Measurements from ENCODE around the gene ZNF143. TPM values are rescaled to one million over a fixed set of nuclear protein-coding genes. Genes with fewer than 3 reads are reported as not detected.

ZNF143 gene
- total RNA-seq, 1 experiment from 2014 or later = 29.2 TPM

GRCh38 chr11:9568854-9569587 is 108.2 kb downstream of the ZNF143 start:
- H3K27me3 Mint-ChIP-seq (ENCODE audit: low read depth) = no peaks in the 10 kb centered on the region
- TF ChIP-seq CTCF (conservative IDR thresholded peaks at IDR 0.05) = no peak
- no peak overlapping the region for H3K4me2 ChIP-seq (ENCODE audit: insufficient read depth, insufficient read length, low read length)
- H2BK5ac ChIP-seq (ENCODE audit: insufficient read length, low read length) = peak overlapping the region; percentile 18
- no peaks in the 10 kb centered on the region for H3K27me3 ChIP-seq (ENCODE audit: insufficient read depth, low read length)
- peak overlapping the region; percentile 71 for H3T11ph ChIP-seq (ENCODE audit: low read length)
- H3K4ac ChIP-seq (ENCODE audit: low read depth, low read length) = no peak overlapping the region; the same call in 1 of the 2 replicates
- H3K23ac ChIP-seq (ENCODE audit: insufficient read length, low read depth, low read length) = no peak overlapping the region
- H3K36me3 Mint-ChIP-seq (ENCODE audit: insufficient read depth in 1 of 3, low read depth in 3 of 3) = peaks cover 0 to 2% (median 1%) of the 10 kb centered on the region in 3 experiments; a peak in 3 of 7 replicates
- no peak overlapping the region for H3K56ac ChIP-seq (ENCODE audit: insufficient read length, low read depth, low read length)
- no CpG with 5 or more reads among the region's 7 CpGs for WGBS (ENCODE audit: extremely low coverage, insufficient read length, low lambda C conversion rate)
- no peak overlapping the region for H2AFZ ChIP-seq (ENCODE audit: low read length)
- peak overlapping the region; percentile 96 to 97 (median 96) for H3K27ac Mint-ChIP-seq
- no peak overlapping the region for H4K5ac ChIP-seq (ENCODE audit: insufficient read length, low read depth, low read length)
- peak overlapping the region; percentile 33; the same call in 1 of the 2 replicates for H3K14ac ChIP-seq (ENCODE audit: insufficient read depth, low read length)
- H3K9me3 Mint-ChIP-seq = no peaks in the 10 kb centered on the region
- H3K9ac ChIP-seq (ENCODE audit: extremely low read depth, insufficient read length, low read length) = peak overlapping the region; percentile 17
- H4K91ac ChIP-seq (ENCODE audit: insufficient read length, low read depth, low read length) = no peak overlapping the region
- no peaks in the 10 kb centered on the region for H3K79me1 ChIP-seq (ENCODE audit: insufficient read depth, low read depth, low read length, poor library complexity, severe bottlenecking)
- peak overlapping the region; percentile 93 for H3K18ac ChIP-seq (ENCODE audit: insufficient read length, low read depth, low read length)
- peak overlapping the region; percentile 95 for H2BK20ac ChIP-seq (ENCODE audit: low read depth, low read length, poor library complexity, severe bottlenecking)
- H4K8ac ChIP-seq (replicated peaks; ENCODE audit: insufficient read length, low read depth, low read length) = no peak overlapping the region
- peaks cover 8% of the 10 kb centered on the region; the same call in 1 of the 2 replicates for H3K4me1 ChIP-seq (ENCODE audit: insufficient read depth, low read length)
- no peak overlapping the region for H2AK5ac ChIP-seq (ENCODE audit: insufficient read length, low read length)
- peak; percentile 71 for DNase-seq
- H3K4me3 Mint-ChIP-seq = peak overlapping the region; percentile 18 to 62; a peak in 4 of 5 replicates
- no peak overlapping the region for H2BK12ac ChIP-seq (ENCODE audit: insufficient read length, low read depth, low read length)
- H3K79me2 ChIP-seq (ENCODE audit: insufficient read depth, low read length) = no peaks in the 10 kb centered on the region
- no peaks in the 10 kb centered on the region for H4K20me1 ChIP-seq (ENCODE audit: control insufficient read depth, insufficient read depth, insufficient read length)
- peaks cover 8% of the 10 kb centered on the region for H3K23me2 ChIP-seq (ENCODE audit: insufficient read length, low read depth, low read length, poor library complexity, severe bottlenecking)
- no peak overlapping the region for H2BK15ac ChIP-seq (ENCODE audit: low read depth, low read length)
- peak overlapping the region; percentile 87 for H3K27ac ChIP-seq (ENCODE audit: insufficient read length, low read depth, low read length)
- H3K9me3 ChIP-seq (ENCODE audit: control insufficient read depth, low read depth, low read length) = no peaks in the 10 kb centered on the region
- peaks cover 50 to 52% of the 10 kb centered on the region in 2 experiments for H3K4me1 Mint-ChIP-seq
- peak overlapping the region; percentile 97 for H2BK120ac ChIP-seq (ENCODE audit: low read depth, low read length, poor library complexity, severe bottlenecking)

Measured in H9 (cell line).